H1 (cell line): ENCODE measurements around the gene FHIT. TPM values are rescaled to one million over a fixed set of nuclear protein-coding genes. Genes with fewer than 3 reads are reported as not detected.

Experiments
- CTCF ChIA-PET: fragments of 300-600 bp; sonication (Branson Sonifier 250); formaldehyde crosslinking; loops from one replicate; lab custom pipeline; 2021; ENCODE audit not compliant: partially characterized antibody; lab: Charles Lee
- POLR2A ChIA-PET: fragments of 300-600 bp; sonication (Branson Sonifier 250); formaldehyde crosslinking; loops from one replicate; lab custom pipeline; 2021; ENCODE audit warnings: inconsistent platforms; ENCODE audit not compliant: partially characterized antibody; lab: Charles Lee
- DNase-seq, 2 experiments: peaks; one replicate each; pipeline versions ENCODE4 v3.0.0 to v3.0.0-alpha.2; 2010 to 2022; ENCODE audit warnings: low spot score in 2 of 2, low read depth in 1 of 2, mixed read lengths in 1 of 2
- FAIRE-seq: peaks from 2 replicates; lab custom pipeline; 2011; peaks lifted over from hg19 to GRCh38; lab: Jason Lieb, UNC
- H2AFZ ChIP-seq: 2 replicates; pipeline ENCODE4 v1.8.1; 2012; ENCODE audit warnings: low read length, inconsistent platforms
- H2AK5ac ChIP-seq: 2 replicates; pipeline ENCODE4 v1.6.1; 2013; ENCODE audit warnings: low read depth, low read length
- H2BK120ac ChIP-seq: replicated peaks from 2 replicates; pipeline ENCODE3; 2013; ENCODE audit warnings: low read depth, low read length, inconsistent platforms
- H2BK12ac ChIP-seq: 2 replicates; pipeline ENCODE4 v1.6.1; 2013; ENCODE audit warnings: low read depth, low read length
- H2BK15ac ChIP-seq: 2 replicates; pipeline ENCODE4 v1.6.1; 2013; ENCODE audit warnings: low read length
- H2BK20ac ChIP-seq: 2 replicates; pipeline ENCODE4 v1.6.1; 2013; ENCODE audit warnings: low read length
- H2BK5ac ChIP-seq: 2 replicates; pipeline ENCODE4 v1.6.1; 2013; ENCODE audit warnings: low read depth, low read length
- H3K14ac ChIP-seq: 2 replicates; pipeline ENCODE4 v1.6.1; 2013; ENCODE audit warnings: inconsistent platforms; ENCODE audit not compliant: insufficient read length
- H3K18ac ChIP-seq: 2 replicates; pipeline ENCODE4 v1.6.1; 2013; ENCODE audit warnings: low read length; ENCODE audit errors: extremely low read depth
- H3K23ac ChIP-seq: 2 replicates; pipeline ENCODE4 v1.6.1; 2013; ENCODE audit warnings: inconsistent platforms; ENCODE audit not compliant: insufficient read length
- H3K23me2 ChIP-seq: 2 replicates; pipeline ENCODE4 v1.6.1; 2013; ENCODE audit warnings: low read depth, low read length
- H3K27ac ChIP-seq: 2 replicates; pipeline ENCODE4 v1.6.1; 2011; ENCODE audit warnings: low read depth, low read length, inconsistent platforms
- H3K27me3 ChIP-seq, 4 experiments: replicated peaks in 1 of 4; 1 replicate in 1 of 4; 2 replicates in 3 of 4; pipeline versions ENCODE4 v1.6.1 to v1.8.1; 2011 to 2013; ENCODE audit warnings: low read length in 3 of 4, mild to moderate bottlenecking in 3 of 4, inconsistent platforms in 2 of 4, mixed read lengths in 2 of 4, moderate library complexity in 1 of 4; ENCODE audit not compliant: control insufficient read depth in 3 of 4, insufficient read depth in 3 of 4; ENCODE audit errors: extremely low read depth in 1 of 4
- H3K36me3 ChIP-seq, 4 experiments: 2 replicates each; pipeline versions ENCODE4 v1.6.1 to v1.8.1; 2011 to 2013; ENCODE audit warnings: mild to moderate bottlenecking in 4 of 4, low read length in 3 of 4, moderate library complexity in 2 of 4, control low read depth in 1 of 4, inconsistent platforms in 1 of 4; ENCODE audit not compliant: insufficient read depth in 4 of 4, control insufficient read depth in 2 of 4
- H3K4ac ChIP-seq: replicated peaks from 2 replicates; pipeline ENCODE3; 2013; ENCODE audit warnings: low read length, low read depth, mixed read lengths, inconsistent platforms; ENCODE audit not compliant: insufficient read length
- H3K4me1 ChIP-seq, 4 experiments: replicated peaks in 1 of 4; 1 replicate in 1 of 4; 2 replicates in 3 of 4; pipeline versions ENCODE4 v1.6.1 to v1.8.1; 2011 to 2013; ENCODE audit warnings: low read length in 3 of 4, inconsistent platforms in 2 of 4, mixed read lengths in 1 of 4; ENCODE audit not compliant: insufficient read depth in 4 of 4, control insufficient read depth in 3 of 4
- H3K4me2 ChIP-seq, 2 experiments: 2 replicates each; pipeline versions ENCODE4 v1.6.1 to v1.8.1; 2011 to 2013; ENCODE audit warnings: low read depth in 2 of 2, low read length in 2 of 2, control low read depth in 1 of 2, inconsistent platforms in 1 of 2, mild to moderate bottlenecking in 1 of 2; ENCODE audit not compliant: insufficient read depth in 1 of 2
- H3K4me3 ChIP-seq, 4 experiments: fragments of 200-600, 300-600 bp in 1 of 4; sonication (generic), shearing (Covaris generic), sonication (Bioruptor Twin) in 1 of 4; 2 replicates each; pipeline versions ENCODE4 v1.5.1 to v1.8.1; 2011 to 2016; ENCODE audit warnings: low read length in 4 of 4, low read depth in 3 of 4, control low read depth in 2 of 4, inconsistent platforms in 2 of 4, mild to moderate bottlenecking in 2 of 4, mixed read lengths in 1 of 4, moderate library complexity in 1 of 4; ENCODE audit not compliant: insufficient read depth in 2 of 4; ENCODE audit errors: extremely low read depth in 1 of 4
- H3K56ac ChIP-seq: replicated peaks from 2 replicates; pipeline ENCODE3; 2013; ENCODE audit warnings: low read depth, mild to moderate bottlenecking, mixed read lengths, low read length, inconsistent platforms; ENCODE audit not compliant: insufficient read length
- H3K79me1 ChIP-seq: 2 replicates; pipeline ENCODE4 v1.6.1; 2013; ENCODE audit warnings: low read depth, low read length, control low read depth
- H3K79me2 ChIP-seq, 2 experiments: 2 replicates each; pipeline versions ENCODE4 v1.6.1 to v1.8.1; 2012 to 2013; ENCODE audit warnings: low read length in 2 of 2, mild to moderate bottlenecking in 2 of 2, inconsistent platforms in 1 of 2; ENCODE audit not compliant: insufficient read depth in 2 of 2, control insufficient read depth in 1 of 2
- H3K9ac ChIP-seq, 4 experiments: replicated peaks in 1 of 4; 1 replicate in 1 of 4; 2 replicates in 3 of 4; pipeline versions ENCODE4 v1.6.1 to v1.8.1; 2011 to 2013; ENCODE audit warnings: low read depth in 3 of 4, low read length in 3 of 4, control low read depth in 2 of 4, mild to moderate bottlenecking in 2 of 4, moderate library complexity in 2 of 4, inconsistent platforms in 1 of 4; ENCODE audit errors: extremely low read depth in 1 of 4
- H3K9me3 ChIP-seq, 2 experiments: 2 replicates each; pipeline versions ENCODE4 v1.6.1 to v1.8.1; 2012 to 2013; ENCODE audit warnings: mild to moderate bottlenecking in 2 of 2, moderate library complexity in 2 of 2, control low read depth in 1 of 2, inconsistent platforms in 1 of 2, low read depth in 1 of 2, low read length in 1 of 2, mixed read lengths in 1 of 2; ENCODE audit not compliant: insufficient read depth in 2 of 2
- H4K20me1 ChIP-seq, 2 experiments: replicated peaks in 1 of 2; 2 replicates each; pipeline versions ENCODE3 to v1.8.1; 2011 to 2013; ENCODE audit warnings: inconsistent platforms in 2 of 2, low read length in 2 of 2, mild to moderate bottlenecking in 1 of 2; ENCODE audit not compliant: insufficient read depth in 2 of 2, control insufficient read depth in 1 of 2
- H4K5ac ChIP-seq: 2 replicates; pipeline ENCODE4 v1.6.1; 2013; ENCODE audit warnings: low read length, low read depth, mixed read lengths, inconsistent platforms; ENCODE audit not compliant: insufficient read length
- H4K8ac ChIP-seq: 2 replicates; pipeline ENCODE4 v1.8.0; 2013; ENCODE audit warnings: mild to moderate bottlenecking, moderate library complexity, low read length, inconsistent platforms; ENCODE audit not compliant: insufficient read depth; ENCODE audit errors: extremely low read depth
- H4K91ac ChIP-seq: replicated peaks from 2 replicates; pipeline ENCODE3; 2013; ENCODE audit warnings: low read length, mixed read lengths, inconsistent platforms; ENCODE audit not compliant: insufficient read length
- BACH1 ChIP-seq: IDR thresholded peaks from 2 replicates; pipeline ENCODE4 v1.6.1; 2012; ENCODE audit warnings: low read length, improper control_type of control experiment
- CHD1 ChIP-seq: IDR thresholded peaks from 2 replicates; pipeline ENCODE4 v1.6.1; 2012; ENCODE audit warnings: low read depth, low read length, improper control_type of control experiment
- GABPA ChIP-seq: IDR thresholded peaks from 2 replicates; pipeline ENCODE4 v1.6.1; 2011; ENCODE audit warnings: mild to moderate bottlenecking, low read length, moderate library complexity, borderline replicate concordance; ENCODE audit not compliant: insufficient read depth
- KDM4A ChIP-seq: IDR thresholded peaks from one replicate; pipeline ENCODE4 v1.7.1; 2012; ENCODE audit warnings: low read depth, mild to moderate bottlenecking, moderate library complexity, low read length, inconsistent platforms; ENCODE audit not compliant: severe bottlenecking
- POLR2A ChIP-seq, 2 experiments: IDR thresholded peaks; 1 replicate in 1 of 2; 2 replicates in 1 of 2; pipeline ENCODE4 v1.6.1; 2011; ENCODE audit warnings: low read depth in 2 of 2, low read length in 2 of 2, mild to moderate bottlenecking in 2 of 2; ENCODE audit errors: control extremely low read depth in 1 of 2
- SP4 ChIP-seq: IDR thresholded peaks from 2 replicates; pipeline ENCODE4 v1.6.1; 2012; ENCODE audit warnings: low read length, inconsistent platforms
- SRF ChIP-seq: IDR thresholded peaks from 2 replicates; pipeline ENCODE4 v1.6.1; 2011; ENCODE audit warnings: mild to moderate bottlenecking, low read depth, low read length, moderate library complexity
- TAF1 ChIP-seq: IDR thresholded peaks from 2 replicates; pipeline ENCODE4 v1.6.1; 2011; ENCODE audit warnings: mild to moderate bottlenecking, low read depth, low read length
- TEAD4 ChIP-seq: IDR thresholded peaks from 2 replicates; pipeline ENCODE4 v1.6.1; 2012; ENCODE audit warnings: low read depth, low read length, inconsistent platforms, mixed read lengths
- WGBS, 2 experiments: shearing (Covaris generic) in 1 of 2; methylation state at CpG; one replicate each; pipeline versions ENCODE4 v1.1.6 to v1.1.7; 2013 to 2015; ENCODE audit warnings: low lambda C conversion rate in 2 of 2, mixed read lengths in 2 of 2, inconsistent platforms in 1 of 2, low coverage in 1 of 2, missing lambda C conversion rate in 1 of 2; ENCODE audit not compliant: insufficient replicate concordance in 2 of 2, insufficient coverage in 1 of 2, insufficient read length in 1 of 2; ENCODE audit errors: extremely low coverage in 1 of 2, missing lambda C conversion rate in 1 of 2; 5-methylcytosine and 5-hydroxymethylcytosine counted together
- polyA plus RNA-seq, 7 experiments: library from polyadenylated mRNA; depleted of rRNA in 3 of 7; stranded (reverse) in 5 of 7; unstranded in 2 of 7; fragments of >200 nt in 5 of 7; fragments of 200-250 nt in 2 of 7; gene quantifications; 1 replicate in 5 of 7; 2 replicates in 1 of 7; 4 replicates in 1 of 7; pipeline versions ENCODE4 v1.2.1 to v1.2.3, GENCODE V29; 2011 to 2013; ENCODE audit warnings: missing spikeins in 2 of 7, mixed read lengths in 2 of 7
- total RNA-seq: library from RNA; stranded (reverse); fragmentation: NEBNext Ultra II Directional; extraction: Animal tissue kit (Norgen Biotek cat#: 25700); gene quantifications from 2 replicates; pipeline ENCODE4 v1.2.1, GENCODE V29; 2021
- TF ChIP-seq, protein P1 (sequence below), 3 experiments: IDR thresholded peaks; 1 replicate in 2 of 3; 2 replicates in 1 of 3; pipeline versions ENCODE4 v1.5.1 to v1.6.1; 2011; ENCODE audit warnings: low read length in 3 of 3, mild to moderate bottlenecking in 3 of 3, inconsistent platforms in 2 of 3, low read depth in 1 of 3, moderate library complexity in 1 of 3; ENCODE audit not compliant: insufficient read depth in 1 of 3; ENCODE audit errors: control extremely low read depth in 1 of 3
- TF ChIP-seq, protein P2 (sequence below): IDR thresholded peaks from 2 replicates; pipeline ENCODE4 v1.6.1; 2011; ENCODE audit warnings: low read depth, mild to moderate bottlenecking, low read length; ENCODE audit not compliant: insufficient read depth

Gene FHIT
- total and polyA plus RNA-seq, 2 of the 8 experiments (the other 6 are each of a cell fraction or from before 2014, with no cell fraction given), result 1.2 to 3.2 TPM

DNA sequence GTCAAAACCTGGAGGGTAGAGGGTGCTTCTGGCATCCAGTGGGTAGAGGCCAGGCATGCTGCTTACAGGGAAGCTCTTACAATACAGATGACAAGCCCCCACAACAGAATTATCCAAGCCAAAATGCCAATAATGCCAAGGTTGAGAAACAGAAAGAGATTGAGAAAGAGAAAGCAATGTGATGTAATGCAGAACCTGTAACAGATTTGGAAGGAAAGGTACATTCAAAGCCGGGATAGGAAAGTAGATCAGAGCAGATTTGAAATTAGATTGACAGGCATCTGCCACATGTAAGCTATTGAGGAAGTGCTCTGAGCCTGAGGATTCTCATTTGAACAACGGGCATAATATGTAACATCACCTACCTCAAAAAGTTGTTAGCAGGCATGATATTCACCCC, 157.9 kb downstream of the FHIT start:
- no peaks in the 10 kb centered on the region for H3K23me2 ChIP-seq
- WGBS, 2 experiments, result 81% methylated on average over 2 of the region's 2 CpGs; no CpG with 5 or more reads in 1 of the 2 experiments
- H3K79me2 ChIP-seq, result no peaks in the 10 kb centered on the region
- no peak overlapping the region for H4K91ac ChIP-seq
- no peaks in the 10 kb centered on the region for H3K36me3 ChIP-seq
- no peaks in the 10 kb centered on the region for H4K20me1 ChIP-seq
- no peak overlapping the region for H3K18ac ChIP-seq
- FAIRE-seq, result no peak
- no peak for TF ChIP-seq SP4
- TF ChIP-seq BACH1, result no peak
- TF ChIP-seq CHD1, result no peak
- TF ChIP-seq TAF1, result no peak
- TF ChIP-seq, protein P1, sequence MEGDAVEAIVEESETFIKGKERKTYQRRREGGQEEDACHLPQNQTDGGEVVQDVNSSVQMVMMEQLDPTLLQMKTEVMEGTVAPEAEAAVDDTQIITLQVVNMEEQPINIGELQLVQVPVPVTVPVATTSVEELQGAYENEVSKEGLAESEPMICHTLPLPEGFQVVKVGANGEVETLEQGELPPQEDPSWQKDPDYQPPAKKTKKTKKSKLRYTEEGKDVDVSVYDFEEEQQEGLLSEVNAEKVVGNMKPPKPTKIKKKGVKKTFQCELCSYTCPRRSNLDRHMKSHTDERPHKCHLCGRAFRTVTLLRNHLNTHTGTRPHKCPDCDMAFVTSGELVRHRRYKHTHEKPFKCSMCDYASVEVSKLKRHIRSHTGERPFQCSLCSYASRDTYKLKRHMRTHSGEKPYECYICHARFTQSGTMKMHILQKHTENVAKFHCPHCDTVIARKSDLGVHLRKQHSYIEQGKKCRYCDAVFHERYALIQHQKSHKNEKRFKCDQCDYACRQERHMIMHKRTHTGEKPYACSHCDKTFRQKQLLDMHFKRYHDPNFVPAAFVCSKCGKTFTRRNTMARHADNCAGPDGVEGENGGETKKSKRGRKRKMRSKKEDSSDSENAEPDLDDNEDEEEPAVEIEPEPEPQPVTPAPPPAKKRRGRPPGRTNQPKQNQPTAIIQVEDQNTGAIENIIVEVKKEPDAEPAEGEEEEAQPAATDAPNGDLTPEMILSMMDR (IDR thresholded peaks at IDR 0.05; ENCODE audit: control extremely low read depth in 1 of 3, insufficient read depth in 1 of 3, low read depth in 1 of 3, low read length in 3 of 3), result no peak
- TF ChIP-seq, protein P2, sequence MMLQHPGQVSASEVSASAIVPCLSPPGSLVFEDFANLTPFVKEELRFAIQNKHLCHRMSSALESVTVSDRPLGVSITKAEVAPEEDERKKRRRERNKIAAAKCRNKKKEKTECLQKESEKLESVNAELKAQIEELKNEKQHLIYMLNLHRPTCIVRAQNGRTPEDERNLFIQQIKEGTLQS, result no peak
- no peak for TF ChIP-seq SRF
- TF ChIP-seq KDM4A, result no peak
- TF ChIP-seq TEAD4, result no peak
- no peak for TF ChIP-seq POLR2A (IDR thresholded peaks at IDR 0.05; ENCODE audit: control extremely low read depth in 1 of 2, low read depth in 2 of 2, low read length in 2 of 2)
- TF ChIP-seq GABPA, result no peak
- POLR2A ChIA-PET, result no interaction called here
- H2BK12ac ChIP-seq, result no peak overlapping the region
- no peaks in the 10 kb centered on the region for H3K79me1 ChIP-seq
- H4K5ac ChIP-seq, result no peak overlapping the region
- no peak overlapping the region for H3K4ac ChIP-seq
- H3K27ac ChIP-seq, result no peak overlapping the region
- no peak overlapping the region for H3K9ac ChIP-seq
- no peak overlapping the region for H2AK5ac ChIP-seq
- CTCF ChIA-PET, result no interaction called here
- no peak overlapping the region for H4K8ac ChIP-seq
- no peaks in the 10 kb centered on the region for H3K27me3 ChIP-seq
- H3K56ac ChIP-seq, result no peak overlapping the region
- no peak overlapping the region for H2BK120ac ChIP-seq
- no peak overlapping the region for H3K23ac ChIP-seq
- no peak overlapping the region for H2AFZ ChIP-seq
- H3K14ac ChIP-seq, result no peak overlapping the region
- no peak overlapping the region for H2BK15ac ChIP-seq
- H2BK20ac ChIP-seq, result no peak overlapping the region
- no peak for DNase-seq
- H3K4me3 ChIP-seq, result no peak overlapping the region
- no peaks in the 10 kb centered on the region; a peak in 1 of 7 replicates for H3K4me1 ChIP-seq
- no peaks in the 10 kb centered on the region for H3K9me3 ChIP-seq
- no peak overlapping the region for H2BK5ac ChIP-seq
- no peak overlapping the region for H3K4me2 ChIP-seq
